HepG2 (cell line): ENCODE measurements around the gene CCDC82. TPM values are rescaled to one million over a fixed set of nuclear protein-coding genes. Genes with fewer than 3 reads are reported as not detected.
A peak's percentile ranks its signal among the peaks of the same experiment; 100 is the strongest.

Experiments
- ATAC-seq: fragments of 200-7000 bp; cut with Tn5 transposase; 3 replicates; pipeline ENCODE4 v1.9.1; 2020; ENCODE audit warnings: mild to moderate bottlenecking, moderate library complexity
- Bru-seq: library from RNA; stranded (reverse); fragments of 400-500 nt; gene quantifications from one replicate; lab custom pipeline; 2021; lab: Mats Ljungman, UMichigan
- BruChase-seq, 2 experiments: library from RNA; stranded (reverse); fragments of 400-500 nt; gene quantifications; one replicate each; lab custom pipeline; 2021; lab: Mats Ljungman, UMichigan
- BruUV-seq: library from RNA; stranded (reverse); fragments of 400-500 nt; replicated peaks from 2 replicates; lab custom pipeline; 2021; lab: Mats Ljungman, UMichigan
- CTCF ChIA-PET: fragments of 300-600 bp; formaldehyde crosslinking; extraction: SDS; loops from one replicate; lab custom pipeline; 2021; ENCODE audit warnings: low total read pairs, inconsistent platforms, low intra/inter-chr PET ratio; lab: Yijun Ruan, JAX
- POLR2A ChIA-PET: fragments of 350-600 bp; sonication (Branson Sonifier 250); formaldehyde crosslinking; loops from one replicate; lab custom pipeline; 2020; ENCODE audit warnings: antibody characterized with exemption, inconsistent platforms; lab: Yijun Ruan, JAX
- DNase-seq: peaks from one replicate; pipeline ENCODE4 v3.0.0-alpha.2; 2015; ENCODE audit warnings: low spot score
- FAIRE-seq: peaks from 3 replicates; lab custom pipeline; 2011; peaks lifted over from hg19 to GRCh38; lab: Jason Lieb, UNC
- H2AFZ ChIP-seq: one replicate; pipeline ENCODE4 v1.6.1; 2011; ENCODE audit warnings: low read length, inconsistent platforms
- H3K27ac ChIP-seq: fragments of 300-600 bp; 3 replicates; pipeline ENCODE4 v1.8.0; 2011; ENCODE audit warnings: mixed run types, mild to moderate bottlenecking, mixed read lengths, low read length, inconsistent platforms; ENCODE audit not compliant: insufficient read depth; ENCODE audit errors: extremely low read length
- H3K27me3 ChIP-seq, 2 experiments: fragments of 200-600 bp in 1 of 2; 2 replicates in 1 of 2; 3 replicates in 1 of 2; pipeline versions ENCODE4 v1.6.0 to v1.8.0; 2011; ENCODE audit warnings: low read length in 2 of 2, mild to moderate bottlenecking in 2 of 2, moderate library complexity in 2 of 2, inconsistent platforms in 1 of 2; ENCODE audit not compliant: insufficient read depth in 2 of 2, control insufficient read depth in 1 of 2
- H3K36me3 ChIP-seq, 2 experiments: fragments of 200-600 bp in 1 of 2; replicated peaks in 1 of 2; 2 replicates in 1 of 2; 3 replicates in 1 of 2; pipeline versions ENCODE4 v1.5.1 to v1.8.0; 2011; ENCODE audit warnings: low read length in 2 of 2, inconsistent platforms in 1 of 2; ENCODE audit not compliant: insufficient read depth in 2 of 2, control insufficient read depth in 1 of 2
- H3K4me1 ChIP-seq: 2 replicates; pipeline ENCODE4 v1.5.1; 2012; ENCODE audit warnings: low read length, inconsistent platforms; ENCODE audit not compliant: insufficient read depth
- H3K4me2 ChIP-seq: 2 replicates; pipeline ENCODE4 v1.6.0; 2011; ENCODE audit warnings: low read depth, low read length, inconsistent platforms
- H3K4me3 ChIP-seq, 3 experiments: fragments of 200-600 bp in 1 of 3; sonication (generic), shearing (Covaris generic) in 1 of 3; replicated peaks in 1 of 3; 2 replicates each; pipeline ENCODE4 v1.5.1; 2011 to 2016; ENCODE audit warnings: low read length in 3 of 3, inconsistent platforms in 2 of 3, low read depth in 2 of 3, mild to moderate bottlenecking in 2 of 3, control low read depth in 1 of 3, mixed read lengths in 1 of 3; ENCODE audit not compliant: insufficient read depth in 1 of 3
- H3K79me2 ChIP-seq: one replicate; pipeline ENCODE4 v1.6.1; 2011; ENCODE audit warnings: low read length, inconsistent platforms; ENCODE audit not compliant: insufficient read depth
- H3K9ac ChIP-seq: 2 replicates; pipeline ENCODE4 v1.6.0; 2011; ENCODE audit warnings: mild to moderate bottlenecking, low read depth, low read length, inconsistent platforms; ENCODE audit not compliant: insufficient read depth
- H3K9me3 ChIP-seq: 2 replicates; pipeline ENCODE4 v1.5.1; 2012; ENCODE audit warnings: mild to moderate bottlenecking, low read length
- H4K20me1 ChIP-seq: 2 replicates; pipeline ENCODE4 v1.6.0; 2011; ENCODE audit warnings: inconsistent platforms, mild to moderate bottlenecking, low read length, moderate library complexity; ENCODE audit not compliant: insufficient read depth
- ATAD3A ChIP-seq: sonication (generic); formaldehyde crosslinking; IDR thresholded peaks from 2 replicates; pipeline ENCODE4 v1.4.0; 2020; ENCODE audit warnings: missing genetic modification reagents
- PHF5A ChIP-seq: IDR thresholded peaks from one replicate; pipeline ENCODE4 v1.6.1; 2018; ENCODE audit warnings: low read depth, missing genetic modification reagents; ENCODE audit not compliant: unreplicated experiment
- SOX13 ChIP-seq, 3 experiments: fragments of 450-650 bp in 1 of 3; sonication (generic) in 1 of 3; formaldehyde crosslinking in 1 of 3; IDR thresholded peaks in 2 of 3; conservative IDR thresholded peaks in 1 of 3; 2 replicates each; pipeline versions ENCODE4 v1.5.0 to v1.6.1; 2016 to 2020; ENCODE audit warnings: antibody characterized with exemption in 1 of 3, mild to moderate bottlenecking in 1 of 3, missing compliant biosample characterization in 1 of 3, missing genetic modification reagents in 1 of 3, moderate library complexity in 1 of 3
- ZNF276 ChIP-seq: sonication (generic); formaldehyde crosslinking; IDR thresholded peaks from 2 replicates; pipeline ENCODE4 v1.4.0; 2020; ENCODE audit warnings: mild to moderate bottlenecking, low read depth, missing genetic modification reagents
- ZNF780A ChIP-seq: sonication (generic); formaldehyde crosslinking; IDR thresholded peaks from 2 replicates; pipeline ENCODE4 v1.8.0; 2022; ENCODE audit warnings: mild to moderate bottlenecking, missing genetic modification reagents, moderate library complexity
- ZUFSP ChIP-seq: sonication (generic); formaldehyde crosslinking; IDR thresholded peaks from 2 replicates; pipeline ENCODE4 v1.9.0; 2021; ENCODE audit warnings: missing genetic modification reagents, mild to moderate bottlenecking, borderline replicate concordance
- WGBS: methylation state at CpG from one replicate; pipeline ENCODE4 v1.1.6; 2017; ENCODE audit warnings: low lambda C conversion rate; 5-methylcytosine and 5-hydroxymethylcytosine counted together
- in situ Hi-C: cut with HindIII; loops from 2 replicates; pipeline ENCODE4 v1.10.0; 2017; ENCODE audit warnings: low pct_unique_long_range_greater_than_20kb; ENCODE audit not compliant: extremely low pct_ligation_motif_present
- intact Hi-C: fragments of 100-400 bp; cut with micrococcal nuclease; formaldehyde crosslinking; loops from one replicate; pipeline ENCODE4 v1.10.0; 2022; ENCODE audit not compliant: unreplicated experiment
- long read RNA-seq, 2 experiments: library from RNA in 1 of 2; library from polyadenylated mRNA in 1 of 2; stranded (forward) in 1 of 2; unstranded in 1 of 2; transcript quantifications; one replicate each; pipeline ENCODE4 v2.0.0, GENCODE V29; 2019 to 2022
- polyA minus RNA-seq, 3 experiments: library from RNA; depleted of rRNA, polyadenylated mRNA; stranded (reverse); fragments of >200 nt; gene quantifications; 2 replicates each; pipeline ENCODE4 v1.2.3, GENCODE V29; 2011; ENCODE audit warnings: low replicate concordance in 1 of 3
- polyA plus RNA-seq, 8 experiments: library from polyadenylated mRNA; depleted of rRNA in 3 of 8; stranded (reverse) in 7 of 8; unstranded in 1 of 8; fragments of >200 nt; fragmentation: Illumina TruSeq in 4 of 8; extraction: Trizol in 4 of 8; gene quantifications; 2 replicates each; pipeline versions ENCODE4 v1.2.1 to v1.2.3, GENCODE V29; 2011 to 2016; ENCODE audit warnings: low read depth in 4 of 8, missing spikeins in 1 of 8, mixed read lengths in 1 of 8; ENCODE audit not compliant: insufficient read depth in 1 of 8
- total RNA-seq, 5 experiments: library from RNA; depleted of rRNA; stranded (reverse); fragments of >200 nt; fragmentation: Illumina TruSeq; extraction: Trizol; gene quantifications; 2 replicates each; pipeline ENCODE4 v1.2.3, GENCODE V29; 2016; ENCODE audit warnings: low read depth in 1 of 5
- TF ChIP-seq, protein P1 (sequence below): sonication (generic); formaldehyde crosslinking; IDR thresholded peaks from 2 replicates; pipeline ENCODE4 v1.5.0; 2020; ENCODE audit warnings: missing genetic modification reagents
- TF ChIP-seq, protein P2 (sequence below): sonication (generic); formaldehyde crosslinking; IDR thresholded peaks from 2 replicates; pipeline ENCODE4 v1.8.0; 2022; ENCODE audit warnings: mild to moderate bottlenecking, missing genetic modification reagents, moderate library complexity

CCDC82 gene
- 19.7 and 23.5 TPM in 2 replicates for total RNA-seq (2016; rRNA removed; fragmentation: Illumina TruSeq; extraction: Trizol)
- 1.8 and 2.4 TPM in 2 replicates for total RNA-seq (2016; cell fraction: cytosol; rRNA removed; fragmentation: Illumina TruSeq; extraction: Trizol; ENCODE audit: low read depth)
- 19.1 and 24.0 TPM in 2 replicates for total RNA-seq (2016; cell fraction: insoluble cytoplasmic fraction; rRNA removed; fragmentation: Illumina TruSeq; extraction: Trizol)
- 4.7 and 4.9 TPM in 2 replicates for total RNA-seq (2016; cell fraction: membrane; rRNA removed; fragmentation: Illumina TruSeq; extraction: Trizol)
- total RNA-seq (2016; cell fraction: nucleus; rRNA removed; fragmentation: Illumina TruSeq; extraction: Trizol), result 39.8 and 47.6 TPM in 2 replicates
- 21.6 and 25.7 TPM in 2 replicates for polyA plus RNA-seq (2011; rRNA removed)
- 3.6 and 6.5 TPM in 2 replicates for polyA plus RNA-seq (2011; cell fraction: cytosol; rRNA removed)
- 33.4 and 54.2 TPM in 2 replicates for polyA plus RNA-seq (2011; cell fraction: nucleus; rRNA removed)
- polyA plus RNA-seq (2012), result 33.3 and 38.3 TPM in 2 replicates
- polyA plus RNA-seq (2016; cell fraction: cytosol; fragmentation: Illumina TruSeq; extraction: Trizol; ENCODE audit: low read depth), result 0.97 and 1.00 TPM in 2 replicates
- 29.2 and 34.9 TPM in 2 replicates for polyA plus RNA-seq (2016; cell fraction: insoluble cytoplasmic fraction; fragmentation: Illumina TruSeq; extraction: Trizol; ENCODE audit: low read depth)
- 2.5 and 3.9 TPM in 2 replicates for polyA plus RNA-seq (2016; cell fraction: membrane; fragmentation: Illumina TruSeq; extraction: Trizol; ENCODE audit: low read depth)
- polyA plus RNA-seq (2016; cell fraction: nucleus; fragmentation: Illumina TruSeq; extraction: Trizol; ENCODE audit: insufficient read depth, low read depth), result 90.4 and 109 TPM in 2 replicates
- 5.4 and 6.3 TPM in 2 replicates for polyA minus RNA-seq (2011; rRNA and poly(A)+ RNA removed; ENCODE audit: low replicate concordance)
- polyA minus RNA-seq (2011; cell fraction: cytosol; rRNA and poly(A)+ RNA removed), result 9.4 and 9.6 TPM in 2 replicates
- polyA minus RNA-seq (2011; cell fraction: nucleus; rRNA and poly(A)+ RNA removed), result 91.0 and 94.6 TPM in 2 replicates
- percentile 80 among the genes with signal in this experiment for Bru-seq, nascent RNA
- BruChase-seq, experiment 1, labeled RNA remaining after a 6-hour chase, result percentile 77 among the genes with signal in this experiment
- percentile 76 among the genes with signal in this experiment for BruChase-seq, experiment 2, labeled RNA remaining after a 2-hour chase
- long read RNA-seq, experiment 1, partial matches to known transcripts, result 8 of 21 reads
- long read RNA-seq, experiment 1, other reads (novel, unspliced or antisense), result 7 of 21 reads
- long read RNA-seq, experiment 2, full-length matches to known transcripts, result 8 of 30 reads
- long read RNA-seq, experiment 2, partial matches to known transcripts, result 1 of 30 reads
- long read RNA-seq, experiment 2, other reads (novel, unspliced or antisense), result 21 of 30 reads

DNA sequence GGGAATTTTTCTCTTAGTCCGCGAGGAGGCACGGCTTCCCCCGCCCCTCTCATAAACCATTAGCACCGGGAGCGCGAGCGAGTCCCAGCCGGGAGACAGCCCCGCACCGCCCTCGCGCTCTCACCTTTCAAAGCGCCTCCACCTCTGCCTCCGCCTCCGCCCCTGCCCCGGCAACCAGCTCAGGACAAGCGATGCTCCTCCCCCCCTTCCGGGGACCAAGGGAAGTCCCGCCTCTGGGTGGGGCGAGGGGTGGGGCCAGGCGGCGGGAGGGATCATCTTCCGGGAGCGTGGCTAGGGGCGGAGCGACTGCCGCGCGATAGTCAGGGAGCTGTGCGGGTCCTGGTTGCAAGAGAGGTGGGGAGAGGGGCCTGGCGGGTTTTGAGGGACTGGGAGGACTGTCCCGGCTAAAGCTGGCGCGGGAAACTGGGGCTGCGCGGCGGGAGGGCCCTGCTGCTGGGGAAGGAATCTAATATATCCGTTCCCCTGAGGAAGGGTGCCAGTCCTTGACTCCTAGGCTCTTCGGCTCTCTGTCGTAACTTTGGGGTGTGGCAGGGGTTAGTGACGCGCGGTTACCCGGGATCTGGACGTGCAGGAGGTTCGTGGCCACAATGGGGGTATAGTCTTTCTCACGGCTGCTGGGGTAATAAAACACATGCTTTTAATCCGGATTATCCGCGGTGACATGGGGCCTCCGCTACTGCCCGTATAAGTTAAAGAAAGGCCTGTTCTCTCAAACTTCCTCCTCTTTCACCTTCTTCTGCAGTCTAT is at the start of gene CCDC82, which contains the start of gene JRKL:
TSS of gene CCDC82 (minus strand) at position 193 of the 768 bp plus-strand sequence. CDS start 5,165 bp downstream, outside the sequence.
TSS of gene JRKL (plus strand) at position 294 of the 768 bp plus-strand sequence. CDS start 637 bp downstream, outside the sequence.
- FAIRE-seq, result no peak
- peak within 1 kb of the TSS; percentile 96 for H3K4me2 ChIP-seq
- POLR2A ChIA-PET, result interaction anchor here (0.6 to 2.5 kb wide), 20 partner anchors 10 to 1321 kb away, joined by 3 to 25 read pairs (median 4); partner anchors contain the start of genes CEP57, FAM76B, MAML2 and MTMR2
- CTCF ChIA-PET, result no interaction called here
- BruUV-seq, result no TSS peak
- peaks cover 51% of the 10 kb centered on the region for H3K4me1 ChIP-seq
- H3K36me3 ChIP-seq, result 0 out of 5 replicates have a peak, but pooled peaks cover 0 to 3% of the 10 kb centered on the region in 2 experiments
- H3K9ac ChIP-seq, result peak within 1 kb of the TSS; percentile 92
- in situ Hi-C loops (loop anchor here (10.0 kb wide), 1 partner anchor 555 kb away; no protein-coding TSS in a partner anchor), intact Hi-C loops (loop anchor here (1.0 kb wide), 2 partner anchors 376 to 601 kb away; partner anchors contain the start of gene FAM76B)
- peak; percentile 97 for ATAC-seq
- peak; percentile 91 for DNase-seq
- no peaks in the 10 kb centered on the region for H4K20me1 ChIP-seq
- WGBS, result 7% methylated on average over 11 of the region's 53 CpGs
- no peak within 1 kb of the TSS for H2AFZ ChIP-seq
- H3K4me3 ChIP-seq, result peak within 1 kb of the TSS; percentile 79 to 81 (median 80)
- no peaks in the 10 kb centered on the region for H3K27me3 ChIP-seq
- H3K79me2 ChIP-seq, result peaks cover 41% of the 10 kb centered on the region
- peak within 1 kb of the TSS; percentile 78 for H3K27ac ChIP-seq
- peaks cover 11% of the 10 kb centered on the region; the same call in 1 of the 2 replicates for H3K9me3 ChIP-seq
- TF ChIP-seq PHF5A (CRISPR knock-in tag), result no peak
- TF ChIP-seq, protein P1, sequence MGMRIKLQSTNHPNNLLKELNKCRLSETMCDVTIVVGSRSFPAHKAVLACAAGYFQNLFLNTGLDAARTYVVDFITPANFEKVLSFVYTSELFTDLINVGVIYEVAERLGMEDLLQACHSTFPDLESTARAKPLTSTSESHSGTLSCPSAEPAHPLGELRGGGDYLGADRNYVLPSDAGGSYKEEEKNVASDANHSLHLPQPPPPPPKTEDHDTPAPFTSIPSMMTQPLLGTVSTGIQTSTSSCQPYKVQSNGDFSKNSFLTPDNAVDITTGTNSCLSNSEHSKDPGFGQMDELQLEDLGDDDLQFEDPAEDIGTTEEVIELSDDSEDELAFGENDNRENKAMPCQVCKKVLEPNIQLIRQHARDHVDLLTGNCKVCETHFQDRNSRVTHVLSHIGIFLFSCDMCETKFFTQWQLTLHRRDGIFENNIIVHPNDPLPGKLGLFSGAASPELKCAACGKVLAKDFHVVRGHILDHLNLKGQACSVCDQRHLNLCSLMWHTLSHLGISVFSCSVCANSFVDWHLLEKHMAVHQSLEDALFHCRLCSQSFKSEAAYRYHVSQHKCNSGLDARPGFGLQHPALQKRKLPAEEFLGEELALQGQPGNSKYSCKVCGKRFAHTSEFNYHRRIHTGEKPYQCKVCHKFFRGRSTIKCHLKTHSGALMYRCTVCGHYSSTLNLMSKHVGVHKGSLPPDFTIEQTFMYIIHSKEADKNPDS (CRISPR knock-in tag), result peak; percentile 84; the same call in 1 of the 2 replicates
- no peak for TF ChIP-seq ZNF780A (CRISPR knock-in tag)
- no peak for TF ChIP-seq ZUFSP (CRISPR knock-in tag)
- TF ChIP-seq SOX13 (IDR thresholded peaks at IDR 0.05), result no peak
- TF ChIP-seq SOX13 (CRISPR knock-in tag; conservative IDR thresholded peaks at IDR 0.05 in 1 of 2, IDR thresholded peaks at IDR 0.05 in 1 of 2), result peak in 1 of 2 experiments; percentile 18; a peak in 1 of 4 replicates
- TF ChIP-seq ZNF276 (CRISPR knock-in tag), result peak; percentile 63; the same call in 1 of the 2 replicates
- TF ChIP-seq, protein P2, sequence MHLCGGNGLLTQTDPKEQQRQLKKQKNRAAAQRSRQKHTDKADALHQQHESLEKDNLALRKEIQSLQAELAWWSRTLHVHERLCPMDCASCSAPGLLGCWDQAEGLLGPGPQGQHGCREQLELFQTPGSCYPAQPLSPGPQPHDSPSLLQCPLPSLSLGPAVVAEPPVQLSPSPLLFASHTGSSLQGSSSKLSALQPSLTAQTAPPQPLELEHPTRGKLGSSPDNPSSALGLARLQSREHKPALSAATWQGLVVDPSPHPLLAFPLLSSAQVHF (CRISPR knock-in tag), result 0 out of 2 replicates have a peak, but pooled peaks have one; percentile 14
- no peak for TF ChIP-seq ATAD3A (CRISPR knock-in tag)
